ENCODE results near the gene GRIPAP1. TPM values are rescaled to one million over a fixed set of nuclear protein-coding genes. Genes with fewer than 3 reads are reported as not detected.

The GRIPAP1 gene
- total and polyA plus RNA-seq, 2 of the 13 experiments (the other 11 are each of a cell fraction or from before 2014, with no cell fraction given): 16.1 to 22.6 TPM

DNA sequence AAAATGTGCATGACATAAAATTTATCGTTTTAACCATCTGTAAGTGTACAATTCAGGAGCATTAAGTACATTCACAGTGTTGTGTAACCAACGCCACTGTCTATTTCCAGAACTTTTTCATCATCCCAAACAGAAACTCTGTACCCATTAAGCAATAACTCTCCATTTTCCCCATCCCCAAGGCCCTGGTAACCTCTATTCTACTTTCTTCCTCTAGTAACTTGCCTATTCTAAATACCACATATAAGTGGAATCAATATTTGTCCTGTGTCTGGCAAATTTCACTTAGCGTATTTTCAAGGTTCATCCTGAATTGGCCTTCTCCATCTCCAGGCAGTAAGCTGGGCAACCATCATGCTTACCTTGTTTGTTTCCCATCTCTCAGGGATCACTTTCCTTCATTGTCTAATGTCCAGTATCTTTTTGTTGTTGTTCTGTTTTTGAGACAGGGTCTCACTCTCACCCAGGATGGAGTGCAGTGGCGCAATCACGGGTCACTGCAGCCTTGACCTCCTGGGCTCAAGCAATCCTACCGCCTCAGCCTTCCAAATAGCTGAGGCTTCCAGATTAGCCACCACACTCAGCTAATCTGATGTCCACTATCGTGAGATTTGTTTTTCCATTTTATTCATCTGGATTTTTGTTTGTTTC lies 17.7 kb upstream of the GRIPAP1 start:
- no peaks in the 10 kb centered on the region for H3K79me2 ChIP-seq (ENCODE audit: insufficient read depth, low read length)
- no peaks in the 10 kb centered on the region for H3K9me3 ChIP-seq (ENCODE audit: low read length)
- FAIRE-seq: peak; percentile 83
- H3K4me2 ChIP-seq (ENCODE audit: low read depth, low read length): no peak overlapping the region
- H3K27me3 ChIP-seq (ENCODE audit: control insufficient read depth in 1 of 2, insufficient read depth in 2 of 2, low read length in 2 of 2): no peaks in the 10 kb centered on the region
- no peak overlapping the region for H2AFZ ChIP-seq (ENCODE audit: low read length)
- 0% methylated on average over 7 of the region's 7 CpGs for WGBS (ENCODE audit: low lambda C conversion rate)
- in situ Hi-C loops (cut with HindIII; ENCODE audit: extremely low pct_ligation_motif_present, low pct_unique_long_range_greater_than_20kb) (no loop called here), intact Hi-C loops (cut with micrococcal nuclease; ENCODE audit: unreplicated experiment) (no loop called here)
- peak; percentile 78 for ATAC-seq
- no peaks in the 10 kb centered on the region for H3K36me3 ChIP-seq (replicated peaks in 1 of 2; ENCODE audit: control insufficient read depth in 1 of 2, insufficient read depth in 2 of 2, low read length in 2 of 2)
- no peak overlapping the region for H3K4me3 ChIP-seq (replicated peaks in 1 of 3; ENCODE audit: insufficient read depth in 1 of 3, low read depth in 2 of 3, low read length in 3 of 3)
- BruUV-seq (replicated peaks): no TSS peak
- peak overlapping the region; percentile 26 for H3K27ac ChIP-seq (ENCODE audit: extremely low read length, insufficient read depth, low read length)
- no peaks in the 10 kb centered on the region for H4K20me1 ChIP-seq (ENCODE audit: insufficient read depth, low read length)
- POLR2A ChIA-PET: interaction anchor here (1.2 to 1.8 kb wide), 2 partner anchors 17 to 20 kb away, joined by 4 to 5 read pairs; partner anchors contain the start of gene GRIPAP1
- H3K4me1 ChIP-seq (ENCODE audit: insufficient read depth, low read length): peaks cover 11% of the 10 kb centered on the region
- H3K9ac ChIP-seq (ENCODE audit: insufficient read depth, low read depth, low read length): no peak overlapping the region
- peak; percentile 59 for DNase-seq (ENCODE audit: low spot score)
- CTCF ChIA-PET (ENCODE audit: low intra/inter-chr PET ratio, low total read pairs): no interaction called here
- TF ChIP-seq, protein P1, sequence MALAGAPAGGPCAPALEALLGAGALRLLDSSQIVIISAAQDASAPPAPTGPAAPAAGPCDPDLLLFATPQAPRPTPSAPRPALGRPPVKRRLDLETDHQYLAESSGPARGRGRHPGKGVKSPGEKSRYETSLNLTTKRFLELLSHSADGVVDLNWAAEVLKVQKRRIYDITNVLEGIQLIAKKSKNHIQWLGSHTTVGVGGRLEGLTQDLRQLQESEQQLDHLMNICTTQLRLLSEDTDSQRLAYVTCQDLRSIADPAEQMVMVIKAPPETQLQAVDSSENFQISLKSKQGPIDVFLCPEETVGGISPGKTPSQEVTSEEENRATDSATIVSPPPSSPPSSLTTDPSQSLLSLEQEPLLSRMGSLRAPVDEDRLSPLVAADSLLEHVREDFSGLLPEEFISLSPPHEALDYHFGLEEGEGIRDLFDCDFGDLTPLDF (CRISPR knock-in tag; IDR thresholded peaks at IDR 0.05): no peak
- TF ChIP-seq RARA (CRISPR knock-in tag; IDR thresholded peaks at IDR 0.05) (peak; percentile 75), CCAR2 (optimal IDR thresholded peaks at IDR 0.05; ENCODE audit: low read depth, low read length) (no peak), PHF20 (CRISPR knock-in tag; IDR thresholded peaks at IDR 0.05) (no peak), REL (CRISPR knock-in tag; conservative IDR thresholded peaks at IDR 0.05) (no peak), RXRB (CRISPR knock-in tag; IDR thresholded peaks at IDR 0.05; ENCODE audit: borderline replicate concordance) (peak; percentile 65; the same call in 1 of the 2 replicates), SOX13 (IDR thresholded peaks at IDR 0.05) (0 out of 2 replicates have a peak, but pooled peaks have one; percentile 25), SOX13 (CRISPR knock-in tag; conservative IDR thresholded peaks at IDR 0.05 in 1 of 2, IDR thresholded peaks at IDR 0.05 in 1 of 2) (peak in 1 of 2 experiments; percentile 57; a peak in 1 of 4 replicates), ZNF768 (CRISPR knock-in tag; IDR thresholded peaks at IDR 0.05) (no peak), MAF1 (CRISPR knock-in tag; IDR thresholded peaks at IDR 0.05; ENCODE audit: borderline replicate concordance) (no peak)
- TF ChIP-seq, protein P2, sequence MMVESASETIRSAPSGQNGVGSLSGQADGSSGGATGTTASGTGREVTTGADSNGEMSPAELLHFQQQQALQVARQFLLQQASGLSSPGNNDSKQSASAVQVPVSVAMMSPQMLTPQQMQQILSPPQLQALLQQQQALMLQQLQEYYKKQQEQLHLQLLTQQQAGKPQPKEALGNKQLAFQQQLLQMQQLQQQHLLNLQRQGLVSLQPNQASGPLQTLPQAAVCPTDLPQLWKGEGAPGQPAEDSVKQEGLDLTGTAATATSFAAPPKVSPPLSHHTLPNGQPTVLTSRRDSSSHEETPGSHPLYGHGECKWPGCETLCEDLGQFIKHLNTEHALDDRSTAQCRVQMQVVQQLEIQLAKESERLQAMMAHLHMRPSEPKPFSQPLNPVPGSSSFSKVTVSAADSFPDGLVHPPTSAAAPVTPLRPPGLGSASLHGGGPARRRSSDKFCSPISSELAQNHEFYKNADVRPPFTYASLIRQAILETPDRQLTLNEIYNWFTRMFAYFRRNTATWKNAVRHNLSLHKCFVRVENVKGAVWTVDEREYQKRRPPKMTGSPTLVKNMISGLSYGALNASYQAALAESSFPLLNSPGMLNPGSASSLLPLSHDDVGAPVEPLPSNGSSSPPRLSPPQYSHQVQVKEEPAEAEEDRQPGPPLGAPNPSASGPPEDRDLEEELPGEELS (CRISPR knock-in tag; IDR thresholded peaks at IDR 0.05): peak; percentile 41; the same call in 1 of the 2 replicates
- TF ChIP-seq, protein P3, sequence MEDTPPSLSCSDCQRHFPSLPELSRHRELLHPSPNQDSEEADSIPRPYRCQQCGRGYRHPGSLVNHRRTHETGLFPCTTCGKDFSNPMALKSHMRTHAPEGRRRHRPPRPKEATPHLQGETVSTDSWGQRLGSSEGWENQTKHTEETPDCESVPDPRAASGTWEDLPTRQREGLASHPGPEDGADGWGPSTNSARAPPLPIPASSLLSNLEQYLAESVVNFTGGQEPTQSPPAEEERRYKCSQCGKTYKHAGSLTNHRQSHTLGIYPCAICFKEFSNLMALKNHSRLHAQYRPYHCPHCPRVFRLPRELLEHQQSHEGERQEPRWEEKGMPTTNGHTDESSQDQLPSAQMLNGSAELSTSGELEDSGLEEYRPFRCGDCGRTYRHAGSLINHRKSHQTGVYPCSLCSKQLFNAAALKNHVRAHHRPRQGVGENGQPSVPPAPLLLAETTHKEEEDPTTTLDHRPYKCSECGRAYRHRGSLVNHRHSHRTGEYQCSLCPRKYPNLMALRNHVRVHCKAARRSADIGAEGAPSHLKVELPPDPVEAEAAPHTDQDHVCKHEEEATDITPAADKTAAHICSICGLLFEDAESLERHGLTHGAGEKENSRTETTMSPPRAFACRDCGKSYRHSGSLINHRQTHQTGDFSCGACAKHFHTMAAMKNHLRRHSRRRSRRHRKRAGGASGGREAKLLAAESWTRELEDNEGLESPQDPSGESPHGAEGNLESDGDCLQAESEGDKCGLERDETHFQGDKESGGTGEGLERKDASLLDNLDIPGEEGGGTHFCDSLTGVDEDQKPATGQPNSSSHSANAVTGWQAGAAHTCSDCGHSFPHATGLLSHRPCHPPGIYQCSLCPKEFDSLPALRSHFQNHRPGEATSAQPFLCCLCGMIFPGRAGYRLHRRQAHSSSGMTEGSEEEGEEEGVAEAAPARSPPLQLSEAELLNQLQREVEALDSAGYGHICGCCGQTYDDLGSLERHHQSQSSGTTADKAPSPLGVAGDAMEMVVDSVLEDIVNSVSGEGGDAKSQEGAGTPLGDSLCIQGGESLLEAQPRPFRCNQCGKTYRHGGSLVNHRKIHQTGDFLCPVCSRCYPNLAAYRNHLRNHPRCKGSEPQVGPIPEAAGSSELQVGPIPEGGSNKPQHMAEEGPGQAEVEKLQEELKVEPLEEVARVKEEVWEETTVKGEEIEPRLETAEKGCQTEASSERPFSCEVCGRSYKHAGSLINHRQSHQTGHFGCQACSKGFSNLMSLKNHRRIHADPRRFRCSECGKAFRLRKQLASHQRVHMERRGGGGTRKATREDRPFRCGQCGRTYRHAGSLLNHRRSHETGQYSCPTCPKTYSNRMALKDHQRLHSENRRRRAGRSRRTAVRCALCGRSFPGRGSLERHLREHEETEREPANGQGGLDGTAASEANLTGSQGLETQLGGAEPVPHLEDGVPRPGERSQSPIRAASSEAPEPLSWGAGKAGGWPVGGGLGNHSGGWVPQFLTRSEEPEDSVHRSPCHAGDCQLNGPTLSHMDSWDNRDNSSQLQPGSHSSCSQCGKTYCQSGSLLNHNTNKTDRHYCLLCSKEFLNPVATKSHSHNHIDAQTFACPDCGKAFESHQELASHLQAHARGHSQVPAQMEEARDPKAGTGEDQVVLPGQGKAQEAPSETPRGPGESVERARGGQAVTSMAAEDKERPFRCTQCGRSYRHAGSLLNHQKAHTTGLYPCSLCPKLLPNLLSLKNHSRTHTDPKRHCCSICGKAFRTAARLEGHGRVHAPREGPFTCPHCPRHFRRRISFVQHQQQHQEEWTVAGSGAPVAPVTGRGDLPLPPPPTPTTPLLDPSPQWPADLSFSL (CRISPR knock-in tag; IDR thresholded peaks at IDR 0.05): no peak
